Neutrophil (primary cell): ENCODE results near the gene MMP24OS.

Experiments
- H3K27ac ChIP-seq: fragments of 200-600 bp; sonication (generic); 2 replicates; pipeline ENCODE4 v1.5.1; 2016; ENCODE audit warnings: mild to moderate bottlenecking, moderate library complexity
- H3K27me3 ChIP-seq: fragments of 200-600 bp; sonication (generic); 2 replicates; pipeline ENCODE4 v1.6.0; 2016; ENCODE audit warnings: mild to moderate bottlenecking
- H3K36me3 ChIP-seq: fragments of 200-600 bp; sonication (generic); 2 replicates; pipeline ENCODE4 v1.5.1; 2017
- H3K4me1 ChIP-seq, 2 experiments: fragments of 200-600 bp in 1 of 2; sonication (generic) in 1 of 2; 1 replicate in 1 of 2; 2 replicates in 1 of 2; pipeline versions ENCODE4 v1.5.1 to v1.6.1; 2013 to 2016; ENCODE audit warnings: low read depth in 1 of 2, low read length in 1 of 2, mild to moderate bottlenecking in 1 of 2, moderate library complexity in 1 of 2; ENCODE audit not compliant: control insufficient read depth in 1 of 2, insufficient read depth in 1 of 2
- H3K4me3 ChIP-seq, 2 experiments: fragments of 200-600 bp in 1 of 2; sonication (generic) in 1 of 2; 1 replicate in 1 of 2; 2 replicates in 1 of 2; pipeline ENCODE4 v1.5.1; 2013 to 2016; ENCODE audit warnings: low read depth in 1 of 2, low read length in 1 of 2, mild to moderate bottlenecking in 1 of 2, moderate library complexity in 1 of 2
- H3K9me3 ChIP-seq: fragments of 200-600 bp; sonication (generic); 2 replicates; pipeline ENCODE4 v1.5.1; 2016
- CTCF ChIP-seq: fragments of 200-600 bp; sonication (generic); IDR thresholded peaks from 2 replicates; pipeline ENCODE4 v1.5.1; 2016; ENCODE audit warnings: antibody characterized with exemption

Gene MMP24OS

GRCh38 chr20:35286077-35286898, 8.4 kb upstream of the MMP24OS start:
- H3K27ac ChIP-seq = no peak overlapping the region
- no peak for TF ChIP-seq CTCF
- no peaks in the 10 kb centered on the region for H3K36me3 ChIP-seq

GRCh38 chr20:35285806-35286076, 7.8 kb upstream of the MMP24OS start:
- no peaks in the 10 kb centered on the region for H3K9me3 ChIP-seq
- no peaks in the 10 kb centered on the region for H3K27me3 ChIP-seq
- no peak overlapping the region for H3K4me3 ChIP-seq
- H3K36me3 ChIP-seq = peaks cover 2% of the 10 kb centered on the region
- no peak overlapping the region for H3K27ac ChIP-seq
- no peak for TF ChIP-seq CTCF
- peaks cover 7 to 19% of the 10 kb centered on the region in 2 experiments for H3K4me1 ChIP-seq

More at GRCh38 chr20:35286077-35286898, 8.4 kb upstream of the MMP24OS start:
- no peaks in the 10 kb centered on the region for H3K27me3 ChIP-seq
- H3K9me3 ChIP-seq = no peaks in the 10 kb centered on the region
- H3K4me3 ChIP-seq = no peak overlapping the region
- peaks cover 7 to 19% of the 10 kb centered on the region in 2 experiments for H3K4me1 ChIP-seq

GRCh38 chr20:35284992-35285805, 7.3 kb upstream of the MMP24OS start:
- H3K36me3 ChIP-seq = peaks cover 7% of the 10 kb centered on the region
- H3K27ac ChIP-seq = peak overlapping the region; percentile 92
- no peaks in the 10 kb centered on the region for H3K27me3 ChIP-seq
- H3K4me3 ChIP-seq = peak overlapping the region; percentile 75 to 87
- peaks cover 7 to 19% of the 10 kb centered on the region in 2 experiments for H3K4me1 ChIP-seq
- TF ChIP-seq CTCF = no peak
- H3K9me3 ChIP-seq = no peaks in the 10 kb centered on the region

GRCh38 chr20:35284267-35284991, 6.5 kb upstream of the MMP24OS start, which contains the start of gene EIF6:
TSS of gene EIF6 (minus strand) at chr20:35284772. CDS start at chr20:35284487, 285 bp downstream.
- Histone ChIP-seq H3K4me3 (peak within 1 kb of the TSS; percentile 75 to 87), H3K9me3 (no peaks in the 10 kb centered on the region), H3K4me1 (peaks cover 7 to 19% of the 10 kb centered on the region in 2 experiments), H3K27ac (peak within 1 kb of the TSS; percentile 92), H3K36me3 (peaks cover 12% of the 10 kb centered on the region), H3K27me3 (no peaks in the 10 kb centered on the region)
- TF ChIP-seq CTCF = no peak

GRCh38 chr20:35283441-35284266, 5.7 kb upstream of the MMP24OS start:
- no peak for TF ChIP-seq CTCF
- no peaks in the 10 kb centered on the region for H3K9me3 ChIP-seq
- H3K4me3 ChIP-seq = peak overlapping the region; percentile 75 to 87
- peak overlapping the region; percentile 92 for H3K27ac ChIP-seq
- H3K27me3 ChIP-seq = no peaks in the 10 kb centered on the region
- H3K4me1 ChIP-seq = peaks cover 7 to 21% of the 10 kb centered on the region in 2 experiments
- H3K36me3 ChIP-seq = peaks cover 20% of the 10 kb centered on the region
